Progenitor cell of endocrine pancreas (in vitro differentiated cells): Measurements from ENCODE around the gene TSHZ1. TPM values are rescaled to one million over a fixed set of nuclear protein-coding genes. Genes with fewer than 3 reads are reported as not detected.

Experiments used
- DNase-seq: peaks from one replicate; pipeline ENCODE4 v3.0.0; 2021; ENCODE audit warnings: low spot score; ENCODE audit not compliant: unreplicated experiment
- H3K27ac Mint-ChIP-seq: 2 replicates; pipeline ENCODE4 v1.8.0; 2021; ENCODE audit warnings: mild to moderate bottlenecking, moderate library complexity, mixed read lengths
- H3K27me3 Mint-ChIP-seq: 2 replicates; pipeline ENCODE4 v1.8.0; 2021; ENCODE audit warnings: mixed read lengths
- H3K36me3 Mint-ChIP-seq: 2 replicates; pipeline ENCODE4 v1.8.0; 2022; ENCODE audit warnings: mixed read lengths; ENCODE audit not compliant: insufficient read depth
- H3K4me1 Mint-ChIP-seq: 2 replicates; pipeline ENCODE4 v1.8.0; 2021; ENCODE audit warnings: low read depth, mixed read lengths
- H3K4me3 Mint-ChIP-seq: 2 replicates; pipeline ENCODE4 v1.8.0; 2021; ENCODE audit warnings: low read depth, mild to moderate bottlenecking, moderate library complexity, mixed read lengths
- H3K9me3 Mint-ChIP-seq: 2 replicates; pipeline ENCODE4 v1.8.0; 2021; ENCODE audit warnings: low read depth, mixed read lengths
- CTCF ChIP-seq: fragments of 200-600 bp; sonication (generic); IDR thresholded peaks from one replicate; pipeline ENCODE4 v1.5.0; 2021; ENCODE audit warnings: antibody characterized with exemption, mild to moderate bottlenecking; ENCODE audit not compliant: unreplicated experiment
- total RNA-seq: library from RNA; stranded (reverse); gene quantifications from 2 replicates; pipeline ENCODE4 v1.2.1, GENCODE V29; 2021

Gene TSHZ1
- total RNA-seq, 1 donor from 2014 or later, result 17.1 TPM

DNA sequence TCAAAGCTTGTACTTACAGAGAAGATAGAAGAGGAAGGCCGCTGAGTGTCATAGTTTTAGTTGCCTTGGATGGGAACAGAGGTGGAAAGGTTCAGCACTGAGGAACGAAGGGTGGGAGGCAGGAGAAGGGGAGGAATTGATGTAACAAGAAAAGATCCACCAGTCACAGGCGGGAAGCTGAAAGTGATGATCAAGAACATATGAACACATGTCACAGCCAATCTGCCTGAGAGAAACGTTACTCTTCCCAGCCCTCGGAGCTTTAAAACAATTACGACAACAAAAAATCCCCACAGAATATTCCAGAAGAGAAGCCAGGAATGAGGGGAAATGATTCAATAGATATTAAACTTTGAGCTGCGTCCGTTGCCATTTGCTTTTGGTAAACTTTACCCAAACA, 87.1 kb downstream of the TSHZ1 start:
- no peaks in the 10 kb centered on the region for H3K36me3 Mint-ChIP-seq
- TF ChIP-seq CTCF, result no peak
- H3K4me3 Mint-ChIP-seq, result no peak overlapping the region
- DNase-seq, result no peak
- no peaks in the 10 kb centered on the region for H3K27me3 Mint-ChIP-seq
- H3K27ac Mint-ChIP-seq, result no peak overlapping the region
- H3K9me3 Mint-ChIP-seq, result peaks cover 2% of the 10 kb centered on the region
- no peaks in the 10 kb centered on the region for H3K4me1 Mint-ChIP-seq

GRCh38 chr18:75304678-75305557, 94.3 kb downstream of the TSHZ1 start:
- Mint-ChIP-seq H3K27ac (no peak overlapping the region), H3K9me3 (peaks cover 21% of the 10 kb centered on the region), H3K36me3 (no peaks in the 10 kb centered on the region), H3K4me1 (no peaks in the 10 kb centered on the region), H3K4me3 (no peak overlapping the region), H3K27me3 (no peaks in the 10 kb centered on the region)
- DNase-seq, result no peak
- TF ChIP-seq CTCF, result no peak

GRCh38 chr18:75305984-75306383, 95.4 kb downstream of the TSHZ1 start:
- Mint-ChIP-seq H3K4me3 (no peak overlapping the region), H3K27me3 (no peaks in the 10 kb centered on the region), H3K4me1 (no peaks in the 10 kb centered on the region), H3K9me3 (peaks cover 24% of the 10 kb centered on the region), H3K36me3 (no peaks in the 10 kb centered on the region), H3K27ac (no peak overlapping the region)
- DNase-seq, result no peak
- no peak for TF ChIP-seq CTCF

GRCh38 chr18:75307530-75307929, 96.9 kb downstream of the TSHZ1 start:
- H3K36me3 Mint-ChIP-seq, result no peaks in the 10 kb centered on the region
- no peak overlapping the region for H3K27ac Mint-ChIP-seq
- peaks cover 24% of the 10 kb centered on the region for H3K9me3 Mint-ChIP-seq
- no peak for TF ChIP-seq CTCF
- DNase-seq, result no peak
- H3K4me3 Mint-ChIP-seq, result no peak overlapping the region
- H3K4me1 Mint-ChIP-seq, result peaks cover 1% of the 10 kb centered on the region
- H3K27me3 Mint-ChIP-seq, result no peaks in the 10 kb centered on the region

DNA sequence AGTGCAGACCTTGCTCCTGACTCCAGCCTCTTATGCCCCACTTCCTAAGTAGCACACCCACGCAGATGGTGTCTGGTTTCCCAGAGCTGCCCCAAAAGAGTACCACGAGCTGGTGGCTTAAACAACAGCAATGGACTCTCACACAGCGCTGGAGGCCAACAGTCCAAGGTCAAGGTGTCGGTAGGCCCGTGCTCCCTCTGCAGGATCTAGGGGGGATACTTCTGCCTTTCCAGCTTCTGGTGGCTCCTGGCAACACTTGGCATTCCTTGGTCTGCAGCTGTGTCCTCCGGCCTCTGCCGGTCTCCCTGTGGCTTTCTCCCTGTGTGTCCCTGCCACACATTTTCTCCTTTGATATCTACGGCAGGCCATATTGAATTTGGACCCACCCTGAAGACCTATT, 99.0 kb downstream of the TSHZ1 start:
- Mint-ChIP-seq H3K27me3 (no peaks in the 10 kb centered on the region), H3K9me3 (peaks cover 20% of the 10 kb centered on the region), H3K4me1 (peaks cover 1% of the 10 kb centered on the region), H3K27ac (no peak overlapping the region), H3K36me3 (no peaks in the 10 kb centered on the region), H3K4me3 (no peak overlapping the region)
- TF ChIP-seq CTCF, result no peak
- DNase-seq, result no peak
